NB4 (cell line): ENCODE measurements around the gene SIRPB2.

Experiments used
- CTCF ChIP-seq: IDR thresholded peaks from one replicate; pipeline ENCODE4 v1.5.1; 2012; ENCODE audit warnings: low read depth, low read length
- MAX ChIP-seq: IDR thresholded peaks from 2 replicates; pipeline ENCODE4 v1.6.1; 2011; ENCODE audit warnings: low read depth, low read length
- MYC ChIP-seq: IDR thresholded peaks from 2 replicates; pipeline ENCODE4 v1.6.1; 2011; ENCODE audit warnings: low read depth, low read length
- POLR2A ChIP-seq: IDR thresholded peaks from 2 replicates; pipeline ENCODE4 v1.6.1; 2011; ENCODE audit warnings: mild to moderate bottlenecking; ENCODE audit not compliant: insufficient read length; ENCODE audit errors: extremely low read depth

GRCh38 chr20:1505871-1506270, 14.7 kb upstream of the SIRPB2 start:
- TF ChIP-seq CTCF, result no peak
- no peak for TF ChIP-seq POLR2A
- no peak for TF ChIP-seq MYC
- TF ChIP-seq MAX, result no peak
